Stimulated activated CD4-positive, alpha-beta T cell treated with anti-CD3 and anti-CD28 coated beads, TNF-alpha, amount 100 ng/mL, for 48 hours (primary cell): ENCODE measurements around the gene THAP9.

ENCODE experiments used
- DNase-seq, 3 donors: peaks; one replicate each; pipeline ENCODE4 v3.0.0-alpha.2; 2020; ENCODE audit warnings: low read depth in 3 of 3

THAP9 gene

DNA sequence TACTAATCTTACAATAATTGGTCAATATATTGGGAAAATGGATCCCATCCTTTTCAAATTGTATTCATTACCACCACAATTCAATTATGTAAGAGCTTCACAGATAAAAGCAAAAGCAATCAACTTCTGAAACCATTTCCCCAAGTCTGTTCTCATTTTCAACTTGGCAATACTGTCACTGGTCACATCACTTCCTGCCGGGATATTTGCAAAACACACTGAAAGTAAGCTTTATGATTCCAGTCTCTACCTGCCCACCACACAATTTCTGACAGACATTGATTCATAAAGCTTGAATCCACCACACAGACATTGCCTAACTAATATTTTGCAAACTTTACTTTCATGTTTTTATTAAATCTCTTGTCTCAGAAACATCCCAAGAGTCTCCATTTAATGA, 56.5 kb downstream of the THAP9 start:
- no peak for DNase-seq

DNA sequence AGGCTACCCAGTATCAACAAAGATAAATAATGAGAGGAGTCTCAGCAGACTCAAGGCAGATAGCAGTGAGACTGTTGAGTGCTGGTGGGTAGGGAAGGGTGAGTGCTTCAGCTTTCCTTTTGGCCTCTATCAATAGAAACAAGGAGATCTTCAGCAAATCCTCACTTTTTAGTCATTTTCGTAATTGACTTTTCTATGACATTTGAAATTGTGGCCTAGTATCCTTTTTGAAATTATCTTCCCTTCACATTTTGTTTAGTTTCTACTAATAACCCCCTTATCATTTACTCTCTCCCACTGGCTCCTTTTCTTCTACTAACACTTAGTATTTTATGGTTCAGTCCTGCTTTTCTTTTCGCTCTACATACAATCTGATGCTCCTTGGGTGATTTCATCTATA, 65.2 kb downstream of the THAP9 start:
- DNase-seq = no peak

DNA sequence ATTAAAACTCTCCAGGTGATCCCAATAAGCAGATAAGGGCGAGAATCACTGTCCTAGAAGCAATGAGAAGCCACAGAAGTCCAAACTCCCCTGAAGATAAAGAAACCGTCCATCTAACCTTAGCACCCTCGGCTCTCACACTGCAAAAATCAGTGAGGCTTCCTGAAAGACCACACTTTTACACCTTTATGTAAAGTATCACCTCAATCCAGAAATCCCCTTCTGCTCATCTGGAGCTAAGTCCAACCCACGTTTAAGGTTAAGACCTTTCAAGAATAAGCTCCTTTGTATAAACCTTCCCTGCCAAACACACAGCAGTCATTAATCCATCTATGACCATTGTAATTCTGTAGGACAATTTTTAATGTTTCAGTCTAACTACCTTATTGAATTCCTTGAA, 68.4 kb downstream of the THAP9 start:
- no peak for DNase-seq

DNA sequence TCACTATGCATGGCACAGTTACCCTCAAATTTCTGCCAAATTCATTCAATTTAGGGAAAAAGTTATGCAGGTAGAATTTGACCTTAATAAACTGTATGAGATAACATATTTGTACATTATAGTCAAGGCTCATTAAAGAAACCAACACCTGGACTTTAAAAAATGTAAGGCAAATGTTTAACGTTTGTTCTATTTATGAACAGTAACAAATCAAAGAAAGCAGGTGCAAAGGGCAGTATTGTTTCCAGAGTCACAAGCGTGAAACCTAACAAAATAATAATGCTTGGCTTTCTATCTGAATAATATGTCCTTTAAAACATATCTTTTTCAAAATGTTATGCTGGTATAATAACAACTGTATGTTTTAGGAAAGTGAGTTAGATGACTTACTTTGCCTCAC, 68.9 kb downstream of the THAP9 start:
- no peak for DNase-seq
